PC-9 (cell line): ENCODE results near the gene OLFM4. TPM values are rescaled to one million over a fixed set of nuclear protein-coding genes. Genes with fewer than 3 reads are reported as not detected.

Source experiments
- BruUV-seq: library from RNA; stranded (reverse); fragments of 400-500 nt; replicated peaks from 2 replicates; lab custom pipeline; 2021; lab: Mats Ljungman, UMichigan
- CTCF ChIA-PET: fragments of 300-600 bp; sonication (Branson Sonifier 250); formaldehyde crosslinking; loops from one replicate; lab custom pipeline; 2022; ENCODE audit warnings: antibody characterized with exemption; lab: Charles Lee
- POLR2A ChIA-PET: fragments of 300-600 bp; sonication (Branson Sonifier 250); formaldehyde crosslinking; loops from one replicate; lab custom pipeline; 2022; ENCODE audit warnings: antibody characterized with exemption; ENCODE audit not compliant: unreplicated experiment; lab: Charles Lee
- DNase-seq, 2 experiments: peaks; one replicate each; pipeline versions ENCODE4 v3.0.0 to v3.0.0-alpha.2; 2015 to 2022; ENCODE audit warnings: mixed read lengths in 1 of 2
- H2AFZ ChIP-seq: fragments of 200-600 bp; sonication (generic); 2 replicates; pipeline ENCODE4 v1.8.1; 2017; ENCODE audit warnings: antibody characterized with exemption
- H3F3A ChIP-seq: fragments of 200-600 bp; sonication (generic); 2 replicates; pipeline ENCODE4 v1.8.1; 2017; ENCODE audit warnings: antibody characterized with exemption, mild to moderate bottlenecking, low read depth; ENCODE audit not compliant: insufficient read depth
- H3K27ac ChIP-seq: fragments of 200-600 bp; sonication (generic); 2 replicates; pipeline ENCODE4 v1.6.1; 2016; ENCODE audit warnings: mixed run types
- H3K27me3 ChIP-seq: fragments of 200-600 bp; sonication (generic); 2 replicates; pipeline ENCODE4 v1.6.1; 2016; ENCODE audit warnings: low read depth, mixed run types; ENCODE audit not compliant: insufficient read depth
- H3K36me3 ChIP-seq: fragments of 200-600 bp; sonication (generic); 2 replicates; pipeline ENCODE4 v1.6.1; 2016; ENCODE audit warnings: low read depth, mixed run types
- H3K4me1 ChIP-seq: fragments of 200-600 bp; sonication (generic); replicated peaks from 2 replicates; pipeline ENCODE4 v1.6.1; 2016; ENCODE audit warnings: mixed run types; ENCODE audit not compliant: insufficient read depth
- H3K4me2 ChIP-seq: fragments of 200-600 bp; sonication (generic); 2 replicates; pipeline ENCODE4 v1.6.1; 2017; ENCODE audit warnings: mixed run types
- H3K4me3 ChIP-seq: fragments of 200-600 bp; sonication (generic); 2 replicates; pipeline ENCODE4 v1.6.1; 2016; ENCODE audit warnings: mixed run types
- H3K79me2 ChIP-seq: fragments of 200-600 bp; sonication (generic); 2 replicates; pipeline ENCODE4 v1.6.1; 2017; ENCODE audit warnings: low read depth, mixed run types
- H3K9me2 ChIP-seq: fragments of 200-600 bp; sonication (generic); 2 replicates; pipeline ENCODE4 v1.8.1; 2017; ENCODE audit warnings: mild to moderate bottlenecking; ENCODE audit not compliant: insufficient read depth
- H3K9me3 ChIP-seq: fragments of 200-600 bp; sonication (generic); 2 replicates; pipeline ENCODE4 v1.8.1; 2016; ENCODE audit warnings: low read depth; ENCODE audit not compliant: insufficient read depth
- H4K20me1 ChIP-seq: fragments of 200-600 bp; sonication (generic); 2 replicates; pipeline ENCODE4 v1.8.1; 2017; ENCODE audit not compliant: insufficient read depth
- EZH2 ChIP-seq: fragments of 200-600 bp; sonication (generic); IDR thresholded peaks from 2 replicates; pipeline ENCODE4 v1.8.0; 2017; ENCODE audit warnings: antibody characterized with exemption, low read depth
- intact Hi-C: fragments of 100-400 bp; cut with micrococcal nuclease; formaldehyde crosslinking; loops from one replicate; pipeline ENCODE4 v1.10.0; 2022; ENCODE audit not compliant: unreplicated experiment
- total RNA-seq: library from RNA; stranded (reverse); gene quantifications from 2 replicates; pipeline ENCODE4 v1.2.3, GENCODE V29; 2021
- TF ChIP-seq, protein P1 (sequence below): fragments of 200-600 bp; sonication (generic); conservative IDR thresholded peaks from 2 replicates; pipeline ENCODE4 v1.6.1; 2017; ENCODE audit warnings: mixed run types, antibody characterized with exemption, mild to moderate bottlenecking, moderate library complexity

The OLFM4 gene
- total RNA-seq, 1 experiment from 2014 or later = not detected

DNA sequence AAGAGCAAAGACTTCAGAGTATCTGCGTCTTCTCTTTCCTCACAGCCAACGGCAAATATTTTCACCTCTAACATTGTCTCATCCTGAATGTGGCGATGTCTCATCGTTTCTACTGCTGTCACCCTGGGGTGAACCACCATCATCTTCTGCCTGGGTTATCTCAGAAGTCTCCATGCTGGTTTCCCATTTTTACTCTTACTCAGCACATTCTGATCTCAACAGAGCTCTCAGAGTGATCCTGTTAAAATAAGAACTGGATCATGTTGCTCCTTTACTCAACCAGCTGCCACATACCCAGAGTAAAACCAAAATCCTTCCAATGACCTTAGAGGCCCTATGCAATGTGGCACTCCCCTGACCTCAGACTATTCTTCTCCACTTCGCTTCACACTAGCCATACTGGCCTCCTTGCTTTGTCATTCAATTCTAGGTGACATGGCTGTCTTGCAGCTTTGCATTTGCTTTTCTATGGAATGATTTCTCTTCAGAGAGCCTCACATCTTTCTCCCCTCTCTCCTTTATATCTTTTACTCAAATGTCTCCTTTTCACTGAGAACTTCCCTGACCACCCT lies 7.8 kb upstream of the OLFM4 start:
- no peaks in the 10 kb centered on the region for H3F3A ChIP-seq
- no peaks in the 10 kb centered on the region for H3K9me3 ChIP-seq
- CTCF ChIA-PET = no interaction called here
- intact Hi-C loops = no loop called here
- peaks cover 13% of the 10 kb centered on the region; the same call in 1 of the 2 replicates for H3K27me3 ChIP-seq
- TF ChIP-seq, protein P1, sequence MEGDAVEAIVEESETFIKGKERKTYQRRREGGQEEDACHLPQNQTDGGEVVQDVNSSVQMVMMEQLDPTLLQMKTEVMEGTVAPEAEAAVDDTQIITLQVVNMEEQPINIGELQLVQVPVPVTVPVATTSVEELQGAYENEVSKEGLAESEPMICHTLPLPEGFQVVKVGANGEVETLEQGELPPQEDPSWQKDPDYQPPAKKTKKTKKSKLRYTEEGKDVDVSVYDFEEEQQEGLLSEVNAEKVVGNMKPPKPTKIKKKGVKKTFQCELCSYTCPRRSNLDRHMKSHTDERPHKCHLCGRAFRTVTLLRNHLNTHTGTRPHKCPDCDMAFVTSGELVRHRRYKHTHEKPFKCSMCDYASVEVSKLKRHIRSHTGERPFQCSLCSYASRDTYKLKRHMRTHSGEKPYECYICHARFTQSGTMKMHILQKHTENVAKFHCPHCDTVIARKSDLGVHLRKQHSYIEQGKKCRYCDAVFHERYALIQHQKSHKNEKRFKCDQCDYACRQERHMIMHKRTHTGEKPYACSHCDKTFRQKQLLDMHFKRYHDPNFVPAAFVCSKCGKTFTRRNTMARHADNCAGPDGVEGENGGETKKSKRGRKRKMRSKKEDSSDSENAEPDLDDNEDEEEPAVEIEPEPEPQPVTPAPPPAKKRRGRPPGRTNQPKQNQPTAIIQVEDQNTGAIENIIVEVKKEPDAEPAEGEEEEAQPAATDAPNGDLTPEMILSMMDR = no peak
- no peak for TF ChIP-seq EZH2
- no peaks in the 10 kb centered on the region for H3K36me3 ChIP-seq
- no peaks in the 10 kb centered on the region for H3K4me1 ChIP-seq
- H3K27ac ChIP-seq = no peak overlapping the region
- no peak overlapping the region for H3K4me3 ChIP-seq
- no peak overlapping the region for H2AFZ ChIP-seq
- H3K9me2 ChIP-seq = no peaks in the 10 kb centered on the region
- BruUV-seq = no TSS peak
- POLR2A ChIA-PET = no interaction called here
- no peak for DNase-seq
- H4K20me1 ChIP-seq = no peaks in the 10 kb centered on the region
- no peak overlapping the region for H3K4me2 ChIP-seq
- H3K79me2 ChIP-seq = no peaks in the 10 kb centered on the region

DNA sequence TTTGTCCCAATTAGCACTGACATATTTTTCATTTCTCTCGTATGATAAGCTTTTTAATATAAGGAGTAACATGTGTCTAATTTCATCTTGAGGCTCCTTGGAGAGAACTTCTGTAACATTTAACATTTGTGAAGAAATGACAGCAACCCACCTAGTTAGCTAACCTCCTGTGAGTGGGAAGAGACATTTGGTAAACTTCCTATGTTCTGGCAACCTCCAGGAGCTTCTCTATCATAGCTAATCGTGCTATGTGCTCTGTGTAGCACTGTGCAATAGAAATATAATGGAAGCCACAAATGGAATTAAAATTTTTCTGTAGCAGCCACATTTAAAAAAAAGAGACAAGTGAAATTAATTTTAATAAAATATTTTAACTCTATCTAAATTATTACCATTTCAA lies 5.4 kb upstream of the OLFM4 start:
- no peaks in the 10 kb centered on the region for H3K9me3 ChIP-seq
- no peaks in the 10 kb centered on the region for H3K4me1 ChIP-seq
- intact Hi-C loops = no loop called here
- TF ChIP-seq, protein P1 = no peak
- no peak for TF ChIP-seq EZH2
- H3K36me3 ChIP-seq = no peaks in the 10 kb centered on the region
- no peak overlapping the region for H3K4me3 ChIP-seq
- H2AFZ ChIP-seq = no peak overlapping the region
- H4K20me1 ChIP-seq = no peaks in the 10 kb centered on the region
- POLR2A ChIA-PET = no interaction called here
- no TSS peak for BruUV-seq
- no peaks in the 10 kb centered on the region for H3K79me2 ChIP-seq
- no peak overlapping the region for H3K4me2 ChIP-seq
- no peak for DNase-seq
- H3K27me3 ChIP-seq = peaks cover 20% of the 10 kb centered on the region
- no peak overlapping the region for H3K27ac ChIP-seq
- CTCF ChIA-PET = no interaction called here
- H3K9me2 ChIP-seq = no peaks in the 10 kb centered on the region
- H3F3A ChIP-seq = no peaks in the 10 kb centered on the region

DNA sequence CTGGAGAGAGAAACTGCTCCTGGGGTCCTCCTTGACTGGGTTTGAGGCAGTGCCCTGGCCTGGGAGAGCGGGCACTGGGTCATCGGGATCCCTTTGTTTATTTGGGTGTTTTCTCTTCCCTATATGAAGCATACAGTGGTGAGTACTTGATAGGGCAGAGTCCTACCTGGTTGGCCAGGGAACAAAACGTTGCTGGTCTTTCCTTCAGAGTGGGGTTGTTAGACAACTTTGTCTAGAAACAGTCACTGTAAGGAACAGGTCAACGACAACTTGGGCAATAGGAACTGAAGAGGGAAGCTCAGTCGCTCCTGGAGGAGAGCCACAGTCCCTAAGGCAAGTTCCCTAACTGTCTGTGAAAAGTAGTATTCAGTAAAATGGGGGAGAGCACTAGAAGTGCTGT lies 550 bp upstream of the OLFM4 start:
- intact Hi-C loops = no loop called here
- no peak for TF ChIP-seq EZH2
- TF ChIP-seq, protein P1 = no peak
- H3K4me1 ChIP-seq = no peaks in the 10 kb centered on the region
- no peak overlapping the region for H3K4me2 ChIP-seq
- H3K36me3 ChIP-seq = no peaks in the 10 kb centered on the region
- H3K9me3 ChIP-seq = no peaks in the 10 kb centered on the region
- H3K27ac ChIP-seq = no peak overlapping the region
- H4K20me1 ChIP-seq = no peaks in the 10 kb centered on the region
- no peak overlapping the region for H3K4me3 ChIP-seq
- CTCF ChIA-PET = no interaction called here
- H3K27me3 ChIP-seq = peaks cover 38% of the 10 kb centered on the region
- no peak overlapping the region for H2AFZ ChIP-seq
- POLR2A ChIA-PET = no interaction called here
- no TSS peak for BruUV-seq
- no peak for DNase-seq
- no peaks in the 10 kb centered on the region for H3F3A ChIP-seq
- H3K9me2 ChIP-seq = no peaks in the 10 kb centered on the region
- no peaks in the 10 kb centered on the region for H3K79me2 ChIP-seq
